BLaER1 treated with 17β-estradiol and CSF1 and Interleukin-3, amounts not matched to agents 10 nM and 100 nM (cell line): ENCODE measurements around the gene STRADA.

Experiments used
- H3K27ac ChIP-seq, 11 experiments: shearing (Covaris generic); formaldehyde crosslinking; 2 replicates each; pipeline ENCODE4 v1.8.1; 2022
- H3K27me3 ChIP-seq, 11 experiments: shearing (Covaris generic); formaldehyde crosslinking; 2 replicates each; pipeline ENCODE4 v1.8.1; 2022
- H3K36me3 ChIP-seq, 11 experiments: shearing (Covaris generic); formaldehyde crosslinking; 2 replicates each; pipeline ENCODE4 v1.8.1; 2022
- H3K4me1 ChIP-seq, 10 experiments: shearing (Covaris generic); formaldehyde crosslinking; 2 replicates each; pipeline ENCODE4 v1.8.1; 2022
- H3K4me2 ChIP-seq, 11 experiments: shearing (Covaris generic); formaldehyde crosslinking; 2 replicates each; pipeline ENCODE4 v1.8.1; 2022
- H3K4me3 ChIP-seq, 10 experiments: shearing (Covaris generic); formaldehyde crosslinking; 2 replicates each; pipeline ENCODE4 v1.8.1; 2022
- H3K9ac ChIP-seq, 11 experiments: shearing (Covaris generic); formaldehyde crosslinking; 2 replicates each; pipeline ENCODE4 v1.8.1; 2022
- H3K9me3 ChIP-seq, 11 experiments: shearing (Covaris generic); formaldehyde crosslinking; replicated peaks in 1 of 11; 2 replicates each; pipeline ENCODE4 v1.8.1; 2022
- H4K20me1 ChIP-seq, 11 experiments: shearing (Covaris generic); formaldehyde crosslinking; 2 replicates each; pipeline ENCODE4 v1.8.1; 2022
- Cebpa-rat ChIP-seq, 11 experiments: shearing (Covaris generic); IDR thresholded peaks; 2 replicates each; pipeline ENCODE4 v1.8.1; 2022

Gene STRADA

DNA sequence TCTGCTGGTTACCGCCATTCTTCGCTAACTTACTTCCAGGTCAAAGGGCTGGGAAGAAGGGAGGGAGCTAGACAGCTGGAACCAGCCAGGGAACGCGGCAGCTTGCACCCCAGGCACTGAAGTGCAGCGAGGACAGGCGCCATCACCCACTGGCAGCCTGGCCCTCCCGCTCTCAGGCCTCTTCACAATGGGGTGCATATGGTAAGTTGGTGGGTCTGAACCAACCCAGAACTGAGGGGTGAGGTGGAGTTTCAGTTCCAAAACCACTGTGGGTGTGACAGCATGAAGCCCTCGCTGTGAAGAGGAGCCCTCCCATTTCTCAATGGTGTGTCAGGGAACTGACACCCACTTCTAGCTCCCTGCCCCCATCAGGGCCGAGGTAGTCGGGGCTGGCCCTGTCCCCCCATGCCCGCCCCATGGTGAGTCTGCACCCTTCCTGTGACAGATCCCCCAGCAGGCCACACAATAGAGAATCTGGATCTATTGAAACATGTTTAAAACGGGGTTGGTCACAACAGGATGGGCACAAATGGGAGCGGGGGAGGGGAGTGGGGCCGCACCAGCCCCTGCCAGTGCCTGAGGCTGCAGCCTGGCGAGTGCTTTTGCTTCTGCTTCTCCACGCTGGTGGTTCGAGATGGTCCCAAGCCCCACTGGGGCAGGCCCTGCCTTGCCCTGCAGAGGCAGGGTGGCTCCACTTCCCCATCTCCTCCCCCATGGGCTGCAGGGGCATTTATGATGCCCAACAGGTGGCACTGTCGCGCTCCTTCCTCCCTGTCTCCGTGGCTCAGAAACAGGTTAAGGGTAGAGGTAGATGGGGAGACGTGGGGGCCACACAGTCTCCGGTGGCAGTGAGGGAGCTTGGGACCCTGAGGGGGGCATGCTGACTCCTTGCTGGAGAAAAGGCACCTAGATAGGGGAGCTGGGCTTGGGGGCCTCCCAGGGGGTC is 44.0 kb downstream of the STRADA start:
- H3K36me3 ChIP-seq, result peaks cover 26 to 60% (median 48%) of the 10 kb centered on the region in 11 experiments
- H3K9ac ChIP-seq, result peak overlapping the region; percentile 89 to 99 (median 97)
- peak overlapping the region; percentile 26 to 100 (median 99); a peak in 21 of 22 replicates for H3K27ac ChIP-seq
- peaks cover 69 to 84% (median 72%) of the 10 kb centered on the region in 10 experiments for H3K4me1 ChIP-seq
- H3K4me2 ChIP-seq, result peak overlapping the region; percentile 93 to 100 (median 99)
- H3K4me3 ChIP-seq, result peak overlapping the region; percentile 64 to 99 (median 89)
- no peaks in the 10 kb centered on the region for H3K27me3 ChIP-seq
- no peak for TF ChIP-seq Cebpa-rat (IDR thresholded peaks at IDR 0.05)
- no peaks in the 10 kb centered on the region for H3K9me3 ChIP-seq
- peaks cover 46 to 69% (median 55%) of the 10 kb centered on the region in 11 experiments; a peak in 21 of 22 replicates for H4K20me1 ChIP-seq

DNA sequence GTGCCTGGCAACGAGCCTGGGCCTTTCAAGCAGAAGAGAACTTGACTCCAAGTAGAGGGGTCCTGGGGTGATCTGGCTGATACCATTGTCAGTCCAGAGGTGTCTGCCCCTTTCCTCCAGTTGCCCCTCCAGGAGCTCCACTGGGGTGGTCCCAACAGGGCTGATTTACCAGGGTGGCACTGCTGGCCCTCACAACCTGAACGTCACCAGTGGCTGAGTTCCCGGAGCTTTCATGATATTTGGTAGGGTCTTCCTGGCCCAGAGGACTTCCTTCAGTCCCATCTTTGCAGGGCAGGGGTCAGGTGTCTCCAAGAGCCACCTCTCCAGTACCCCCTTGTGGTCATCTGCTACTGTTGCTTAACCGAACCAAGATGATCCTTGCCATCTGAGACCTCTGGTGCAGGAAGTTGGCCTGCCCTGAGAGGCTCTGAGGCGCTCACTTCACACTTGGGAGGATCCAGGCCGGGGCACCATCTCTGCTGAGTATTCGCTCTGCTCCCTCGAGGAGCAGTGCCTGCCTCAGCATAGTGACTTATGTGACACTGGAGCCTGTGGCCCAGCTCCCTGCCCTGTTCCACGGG is 45.1 kb downstream of the STRADA start:
- Histone ChIP-seq H3K4me2 (peak overlapping the region; percentile 93 to 100 (median 99)), H3K4me1 (peaks cover 59 to 74% (median 63%) of the 10 kb centered on the region in 10 experiments), H3K9ac (peak overlapping the region in 10 of 11 experiments; percentile 91 to 99 (median 98); a peak in 19 of 22 replicates), H3K4me3 (peak overlapping the region in 8 of 10 experiments; percentile 78 to 99 (median 92); a peak in 12 of 20 replicates), H3K27me3 (no peaks in the 10 kb centered on the region), H3K9me3 (no peaks in the 10 kb centered on the region), H4K20me1 (peaks cover 47 to 76% (median 56%) of the 10 kb centered on the region in 11 experiments; a peak in 21 of 22 replicates), H3K36me3 (peaks cover 37 to 70% (median 58%) of the 10 kb centered on the region in 11 experiments), H3K27ac (peak overlapping the region in 10 of 11 experiments; percentile 90 to 100 (median 100); a peak in 20 of 22 replicates)
- 0 out of 22 replicates have a peak, but pooled peaks of 1 of the 11 experiments have one; percentile 18 for TF ChIP-seq Cebpa-rat (IDR thresholded peaks at IDR 0.05)

GRCh38 chr17:63695889-63696288 is 45.7 kb downstream of the STRADA start:
- H3K4me3 ChIP-seq, result peak overlapping the region in 1 of 10 experiments; percentile 20; a peak in 1 of 20 replicates
- H3K27me3 ChIP-seq, result no peaks in the 10 kb centered on the region
- peak overlapping the region; percentile 93 to 100 (median 99) for H3K4me2 ChIP-seq
- H3K9ac ChIP-seq, result peak overlapping the region in 7 of 11 experiments; percentile 20 to 99 (median 46); a peak in 6 of 22 replicates
- H3K36me3 ChIP-seq, result peaks cover 43 to 76% (median 64%) of the 10 kb centered on the region in 11 experiments
- no peak for TF ChIP-seq Cebpa-rat (IDR thresholded peaks at IDR 0.05)
- peaks cover 53 to 68% (median 57%) of the 10 kb centered on the region in 10 experiments for H3K4me1 ChIP-seq
- H3K27ac ChIP-seq, result peak overlapping the region in 8 of 11 experiments; percentile 24 to 100 (median 100); a peak in 14 of 22 replicates
- no peaks in the 10 kb centered on the region for H3K9me3 ChIP-seq
- H4K20me1 ChIP-seq, result peaks cover 47 to 81% (median 57%) of the 10 kb centered on the region in 11 experiments; a peak in 21 of 22 replicates

GRCh38 chr17:63694950-63695773 is 46.4 kb downstream of the STRADA start:
- H3K36me3 ChIP-seq, result peaks cover 50 to 84% (median 71%) of the 10 kb centered on the region in 11 experiments
- TF ChIP-seq Cebpa-rat (IDR thresholded peaks at IDR 0.05), result no peak
- peaks cover 48 to 61% (median 51%) of the 10 kb centered on the region in 10 experiments for H3K4me1 ChIP-seq
- peak overlapping the region; percentile 93 to 100 (median 99) for H3K4me2 ChIP-seq
- H4K20me1 ChIP-seq, result peaks cover 47 to 89% (median 57%) of the 10 kb centered on the region in 11 experiments; a peak in 21 of 22 replicates
- peak overlapping the region in 10 of 11 experiments; percentile 3 to 95 (median 42); a peak in 13 of 22 replicates for H3K9ac ChIP-seq
- H3K9me3 ChIP-seq, result no peaks in the 10 kb centered on the region
- no peaks in the 10 kb centered on the region for H3K27me3 ChIP-seq
- peak overlapping the region in 2 of 10 experiments; percentile 6 to 20; a peak in 2 of 20 replicates for H3K4me3 ChIP-seq
- peak overlapping the region in 10 of 11 experiments; percentile 12 to 100 (median 53); a peak in 18 of 22 replicates for H3K27ac ChIP-seq

GRCh38 chr17:63694229-63694949 is 47.2 kb downstream of the STRADA start:
- Histone ChIP-seq H3K4me2 (peak overlapping the region; percentile 93 to 100 (median 99)), H3K9me3 (no peaks in the 10 kb centered on the region), H3K27me3 (no peaks in the 10 kb centered on the region), H3K27ac (peak overlapping the region in 8 of 11 experiments; percentile 24 to 100 (median 81); a peak in 17 of 22 replicates), H3K9ac (peak overlapping the region in 10 of 11 experiments; percentile 3 to 60 (median 34); a peak in 14 of 22 replicates), H4K20me1 (peaks cover 47 to 96% (median 57%) of the 10 kb centered on the region in 11 experiments; a peak in 21 of 22 replicates), H3K4me3 (no peak overlapping the region), H3K36me3 (peaks cover 58 to 91% (median 79%) of the 10 kb centered on the region in 11 experiments), H3K4me1 (peaks cover 48 to 61% (median 51%) of the 10 kb centered on the region in 10 experiments)
- TF ChIP-seq Cebpa-rat (IDR thresholded peaks at IDR 0.05), result no peak

GRCh38 chr17:63693411-63694113 is 48.0 kb downstream of the STRADA start:
- peak overlapping the region in 7 of 11 experiments; percentile 29 to 60 (median 38); a peak in 9 of 22 replicates for H3K9ac ChIP-seq
- H3K27me3 ChIP-seq, result no peaks in the 10 kb centered on the region
- H3K36me3 ChIP-seq, result peaks cover 66 to 94% (median 83%) of the 10 kb centered on the region in 11 experiments
- no peaks in the 10 kb centered on the region for H3K9me3 ChIP-seq
- H3K27ac ChIP-seq, result peak overlapping the region in 6 of 11 experiments; percentile 23 to 100 (median 100); a peak in 8 of 22 replicates
- peak overlapping the region in 10 of 11 experiments; percentile 93 to 100 (median 99); a peak in 11 of 22 replicates for H3K4me2 ChIP-seq
- peaks cover 48 to 56% (median 50%) of the 10 kb centered on the region in 10 experiments for H3K4me1 ChIP-seq
- no peak for TF ChIP-seq Cebpa-rat (IDR thresholded peaks at IDR 0.05)
- H4K20me1 ChIP-seq, result peaks cover 41 to 100% (median 55%) of the 10 kb centered on the region in 11 experiments; a peak in 21 of 22 replicates
- H3K4me3 ChIP-seq, result no peak overlapping the region
